Activated T-helper 1 cell treated with anti-CD3 and anti-CD28 coated beads, Interleukin-12 subunit alpha, Interleukin-12 subunit beta, Interleukin-2, Interleukin-4 antibody, amounts not matched to agents 30 ng/mL and 10 ng/mL and 1 ng/mL, durations not matched to agents 14 hours and 24 hours and 36 hours (primary cell): Measurements from ENCODE around the gene HOXA7. TPM values are rescaled to one million over a fixed set of nuclear protein-coding genes. Genes with fewer than 3 reads are reported as not detected.

ENCODE experiments used
- DNase-seq: peaks from one replicate; pipeline ENCODE4 v3.0.0; 2021; ENCODE audit warnings: low spot score
- H3K27ac Mint-ChIP-seq: one replicate; pipeline ENCODE4 v1.8.0; 2021; ENCODE audit warnings: mild to moderate bottlenecking, mixed read lengths
- H3K27me3 Mint-ChIP-seq: one replicate; pipeline ENCODE4 v1.8.0; 2022; ENCODE audit warnings: mild to moderate bottlenecking, moderate library complexity, mixed read lengths; ENCODE audit not compliant: insufficient read depth
- H3K36me3 Mint-ChIP-seq: one replicate; pipeline ENCODE4 v1.8.0; 2021; ENCODE audit warnings: low read depth, mixed read lengths
- H3K4me1 Mint-ChIP-seq: one replicate; pipeline ENCODE4 v1.8.0; 2021; ENCODE audit warnings: low read depth, mixed read lengths
- H3K4me3 Mint-ChIP-seq: one replicate; pipeline ENCODE4 v1.8.0; 2021; ENCODE audit warnings: mild to moderate bottlenecking, moderate library complexity, mixed read lengths
- H3K9me3 Mint-ChIP-seq: one replicate; pipeline ENCODE4 v1.8.0; 2021; ENCODE audit warnings: mixed read lengths
- intact Hi-C: fragments of 100-400 bp; cut with micrococcal nuclease; formaldehyde crosslinking; loops from one replicate; pipeline ENCODE4 v1.15.1; 2024
- total RNA-seq: library from RNA; stranded (reverse); gene quantifications from 2 replicates; pipeline ENCODE4 v1.2.3, GENCODE V29; 2022

Gene HOXA7
- total RNA-seq, 1 donor from 2014 or later: not detected

GRCh38 chr7:27153526-27153925, 2.9 kb downstream of the HOXA7 start:
- peaks cover 18% of the 10 kb centered on the region for H3K4me1 Mint-ChIP-seq
- H3K4me3 Mint-ChIP-seq: no peak overlapping the region
- no peak overlapping the region for H3K27ac Mint-ChIP-seq
- H3K9me3 Mint-ChIP-seq: no peaks in the 10 kb centered on the region
- peaks cover 85% of the 10 kb centered on the region for H3K27me3 Mint-ChIP-seq
- no peaks in the 10 kb centered on the region for H3K36me3 Mint-ChIP-seq
- DNase-seq: no peak
- intact Hi-C loops: loop anchor here (1.0 to 5.0 kb wide), 2 partner anchors 8 to 56 kb away; partner anchors contain the start of gene HOXA1

- intact Hi-C loops: loop anchor here (1.0 to 5.0 kb wide), 3 partner anchors 8 to 56 kb away; partner anchors contain the start of genes HOXA1 and HOXA11
- no peak for DNase-seq
- no peaks in the 10 kb centered on the region for H3K36me3 Mint-ChIP-seq
- H3K4me1 Mint-ChIP-seq: peaks cover 18% of the 10 kb centered on the region
- peaks cover 86% of the 10 kb centered on the region for H3K27me3 Mint-ChIP-seq
- no peak overlapping the region for H3K27ac Mint-ChIP-seq
- no peaks in the 10 kb centered on the region for H3K9me3 Mint-ChIP-seq
- H3K4me3 Mint-ChIP-seq: no peak overlapping the region
Observed at GRCh38 chr7:27152816-27153442, 3.5 kb downstream of the HOXA7 start.

- no peaks in the 10 kb centered on the region for H3K9me3 Mint-ChIP-seq
- H3K36me3 Mint-ChIP-seq: peaks cover 1% of the 10 kb centered on the region
- H3K27me3 Mint-ChIP-seq: peaks cover 82% of the 10 kb centered on the region
- intact Hi-C loops: loop anchor here (1.0 to 5.0 kb wide), 3 partner anchors 17 to 55 kb away; partner anchors contain the start of genes HOXA1 and HOXA11
- peaks cover 18% of the 10 kb centered on the region for H3K4me1 Mint-ChIP-seq
- DNase-seq: no peak
- peak within 1 kb of the TSS; percentile 12 for H3K27ac Mint-ChIP-seq
- H3K4me3 Mint-ChIP-seq: peak within 1 kb of the TSS; percentile 57
Observed at GRCh38 chr7:27151931-27152815, 4.3 kb downstream of the HOXA7 start, which contains the start of gene HOXA3. Gene HOXA3, minus strand, starts transcription at chr7:27152583. Its CDS starts 41,943 bp downstream, at chr7:27110640.

GRCh38 chr7:27151341-27151930, 5.0 kb downstream of the HOXA7 start:
- Mint-ChIP-seq H3K4me3 (peak overlapping the region; percentile 57), H3K27me3 (peaks cover 84% of the 10 kb centered on the region), H3K36me3 (peaks cover 3% of the 10 kb centered on the region), H3K9me3 (no peaks in the 10 kb centered on the region), H3K27ac (peak overlapping the region; percentile 12), H3K4me1 (peaks cover 18% of the 10 kb centered on the region)
- DNase-seq: no peak
- intact Hi-C loops: loop anchor here (2.0 to 5.0 kb wide), 2 partner anchors 17 to 54 kb away; partner anchors contain the start of gene HOXA1

GRCh38 chr7:27150568-27151340, 5.7 kb downstream of the HOXA7 start:
- DNase-seq: peak; percentile 46
- H3K36me3 Mint-ChIP-seq: peaks cover 3% of the 10 kb centered on the region
- no peaks in the 10 kb centered on the region for H3K9me3 Mint-ChIP-seq
- intact Hi-C loops: loop anchor here (2.0 to 5.0 kb wide), 2 partner anchors 16 to 53 kb away; partner anchors contain the start of gene HOXA1
- H3K27ac Mint-ChIP-seq: peak overlapping the region; percentile 7
- H3K27me3 Mint-ChIP-seq: peaks cover 88% of the 10 kb centered on the region
- peak overlapping the region; percentile 57 for H3K4me3 Mint-ChIP-seq
- H3K4me1 Mint-ChIP-seq: peaks cover 18% of the 10 kb centered on the region

GRCh38 chr7:27149842-27150567, 6.5 kb downstream of the HOXA7 start:
- H3K4me3 Mint-ChIP-seq: no peak overlapping the region
- H3K27me3 Mint-ChIP-seq: peaks cover 85% of the 10 kb centered on the region
- H3K36me3 Mint-ChIP-seq: peaks cover 3% of the 10 kb centered on the region

GRCh38 chr7:27148756-27149641, 7.5 kb downstream of the HOXA7 start:
- intact Hi-C loops: no loop called here
- no peak for DNase-seq
- H3K4me1 Mint-ChIP-seq: peaks cover 10% of the 10 kb centered on the region
- H3K27me3 Mint-ChIP-seq: peaks cover 75% of the 10 kb centered on the region
- peaks cover 3% of the 10 kb centered on the region for H3K36me3 Mint-ChIP-seq
- no peak overlapping the region for H3K4me3 Mint-ChIP-seq
- no peaks in the 10 kb centered on the region for H3K9me3 Mint-ChIP-seq
- no peak overlapping the region for H3K27ac Mint-ChIP-seq

More at GRCh38 chr7:27149842-27150567, 6.5 kb downstream of the HOXA7 start:
- DNase-seq: no peak
- intact Hi-C loops: loop anchor here (2.0 to 5.0 kb wide), 2 partner anchors 15 to 53 kb away; partner anchors contain the start of gene HOXA1
- peaks cover 17% of the 10 kb centered on the region for H3K4me1 Mint-ChIP-seq
- no peaks in the 10 kb centered on the region for H3K9me3 Mint-ChIP-seq
- H3K27ac Mint-ChIP-seq: no peak overlapping the region

- H3K27ac Mint-ChIP-seq: no peak overlapping the region
- no peak overlapping the region for H3K4me3 Mint-ChIP-seq
- no peak for DNase-seq
- intact Hi-C loops: no loop called here
- no peaks in the 10 kb centered on the region for H3K9me3 Mint-ChIP-seq
- peaks cover 3% of the 10 kb centered on the region for H3K36me3 Mint-ChIP-seq
- H3K27me3 Mint-ChIP-seq: peaks cover 67% of the 10 kb centered on the region
- peaks cover 10% of the 10 kb centered on the region for H3K4me1 Mint-ChIP-seq
Observed at GRCh38 chr7:27148031-27148755, 8.3 kb downstream of the HOXA7 start.

GRCh38 chr7:27147199-27148030, 9.1 kb downstream of the HOXA7 start, which contains the start of gene HOXA6:
Gene HOXA6, minus strand, starts transcription at chr7:27147774. Its CDS starts 25 bp downstream, at chr7:27147749.
- peaks cover 3% of the 10 kb centered on the region for H3K36me3 Mint-ChIP-seq
- H3K9me3 Mint-ChIP-seq: no peaks in the 10 kb centered on the region
- peaks cover 10% of the 10 kb centered on the region for H3K4me1 Mint-ChIP-seq
- peaks cover 63% of the 10 kb centered on the region for H3K27me3 Mint-ChIP-seq
- no peak for DNase-seq
- H3K27ac Mint-ChIP-seq: no peak within 1 kb of the TSS
- intact Hi-C loops: no loop called here
- no peak within 1 kb of the TSS for H3K4me3 Mint-ChIP-seq
